Kasumi-1 (cell line): Measurements from ENCODE around the gene COL18A1.
A peak's percentile ranks its signal among the peaks of the same experiment; 100 is the strongest.

Experiments
- DNase-seq, 2 experiments: peaks; one replicate each; lab custom pipeline; 2025; lab: John Stamatoyannopoulos, UW

COL18A1 gene

GRCh38 chr21:45547545-45547900 lies 142.6 kb downstream of the COL18A1 start:
- DNase-seq = no peak

GRCh38 chr21:45548711-45549491 lies 143.9 kb downstream of the COL18A1 start:
- no peak for DNase-seq

- no peak for DNase-seq
These were observed 144.9 kb downstream of the COL18A1 start for GRCh38 chr21:45549626-45550463.

- DNase-seq = peak; percentile 93 to 94
These were observed 145.7 kb downstream of the COL18A1 start for GRCh38 chr21:45550522-45551210.

- DNase-seq = no peak
These were observed 146.4 kb downstream of the COL18A1 start for GRCh38 chr21:45551316-45551715.

GRCh38 chr21:45551783-45552695 lies 147.1 kb downstream of the COL18A1 start:
- no peak for DNase-seq

GRCh38 chr21:45552696-45553391 lies 147.9 kb downstream of the COL18A1 start:
- no peak for DNase-seq

- DNase-seq = peak; percentile 35 to 53
These were observed 149.7 kb downstream of the COL18A1 start for GRCh38 chr21:45554477-45555175.

- DNase-seq = no peak
These were observed 150.2 kb downstream of the COL18A1 start for GRCh38 chr21:45555251-45555556.

- peak; percentile 18 to 32 for DNase-seq
These were observed 150.8 kb downstream of the COL18A1 start for GRCh38 chr21:45555557-45556301.

- DNase-seq = no peak
These were observed 151.3 kb downstream of the COL18A1 start for GRCh38 chr21:45556302-45556644.

- no peak for DNase-seq
These were observed 152.0 kb downstream of the COL18A1 start for GRCh38 chr21:45556645-45557615.

- no peak for DNase-seq
These were observed 152.7 kb downstream of the COL18A1 start for GRCh38 chr21:45557616-45558043.

GRCh38 chr21:45558044-45558721 lies 153.2 kb downstream of the COL18A1 start:
- no peak for DNase-seq

GRCh38 chr21:45559216-45560105 lies 154.5 kb downstream of the COL18A1 start:
- no peak for DNase-seq

- no peak for DNase-seq
These were observed 155.4 kb downstream of the COL18A1 start for GRCh38 chr21:45560106-45561021.
